Endodermal cell (in vitro differentiated cells): ENCODE measurements around the gene LSM4. TPM values are rescaled to one million over a fixed set of nuclear protein-coding genes. Genes with fewer than 3 reads are reported as not detected.

Source experiments
- DNase-seq: peaks from one replicate; pipeline ENCODE4 v3.0.0-alpha.2; 2017
- H3K27ac ChIP-seq: 2 replicates; pipeline ENCODE4 v1.5.1; 2013; ENCODE audit warnings: mild to moderate bottlenecking, low read depth, low read length, moderate library complexity
- H3K27me3 ChIP-seq: 2 replicates; pipeline ENCODE4 v1.6.1; 2013; ENCODE audit warnings: mild to moderate bottlenecking, low read length, moderate library complexity; ENCODE audit not compliant: insufficient read depth, control insufficient read depth, poor library complexity, severe bottlenecking
- H3K36me3 ChIP-seq: 2 replicates; pipeline ENCODE4 v1.7.0; 2013; ENCODE audit warnings: mild to moderate bottlenecking, low read length, moderate library complexity; ENCODE audit not compliant: control insufficient read depth, insufficient read depth
- H3K4me1 ChIP-seq: one replicate; pipeline ENCODE4 v1.7.0; 2013; ENCODE audit warnings: low read length; ENCODE audit not compliant: control insufficient read depth, insufficient read depth
- H3K4me3 ChIP-seq: 2 replicates; pipeline ENCODE4 v1.5.1; 2013; ENCODE audit warnings: mild to moderate bottlenecking, low read length, moderate library complexity
- H3K9ac ChIP-seq: 2 replicates; pipeline ENCODE4 v1.6.1; 2013; ENCODE audit warnings: mild to moderate bottlenecking, low read length, moderate library complexity; ENCODE audit not compliant: poor library complexity, severe bottlenecking; ENCODE audit errors: extremely low read depth
- H3K9me3 ChIP-seq: 2 replicates; pipeline ENCODE4 v1.6.1; 2013; ENCODE audit warnings: mild to moderate bottlenecking, low read length, moderate library complexity; ENCODE audit not compliant: control insufficient read depth
- H3K27ac Mint-ChIP-seq: 2 replicates; pipeline ENCODE4 v1.8.0; 2020; ENCODE audit warnings: mixed read lengths
- H3K27me3 Mint-ChIP-seq: 2 replicates; pipeline ENCODE4 v1.8.0; 2021; ENCODE audit warnings: mild to moderate bottlenecking, mixed read lengths; ENCODE audit not compliant: insufficient read depth
- H3K36me3 Mint-ChIP-seq: 2 replicates; pipeline ENCODE4 v1.8.0; 2020; ENCODE audit warnings: low read depth, mixed read lengths
- H3K4me1 Mint-ChIP-seq: 2 replicates; pipeline ENCODE4 v1.8.0; 2020; ENCODE audit warnings: mixed read lengths
- H3K4me3 Mint-ChIP-seq: 2 replicates; pipeline ENCODE4 v1.8.0; 2020; ENCODE audit warnings: mild to moderate bottlenecking, moderate library complexity, mixed read lengths
- H3K9me3 Mint-ChIP-seq: 2 replicates; pipeline ENCODE4 v1.8.0; 2020; ENCODE audit warnings: mild to moderate bottlenecking, mixed read lengths
- CTCF ChIP-seq: fragments of 200-600 bp; sonication (generic); conservative IDR thresholded peaks from 2 replicates; pipeline ENCODE4 v1.5.0; 2021; ENCODE audit warnings: antibody characterized with exemption, mild to moderate bottlenecking
- WGBS, 2 experiments: methylation state at CpG; one replicate each; pipeline versions ENCODE4 v1.1.5 to v1.1.7; 2013; ENCODE audit warnings: missing lambda C conversion rate in 2 of 2, mixed read lengths in 1 of 2; ENCODE audit not compliant: insufficient coverage in 1 of 2, insufficient read length in 1 of 2; 5-methylcytosine and 5-hydroxymethylcytosine counted together
- total RNA-seq, 2 donors: library from RNA; stranded (reverse); fragmentation: NEBNext Ultra II Directional in 1 of 2; extraction: Animal tissue kit (Norgen Biotek cat#: 25700) in 1 of 2; gene quantifications; 2 replicates in 1 of 2; 3 replicates in 1 of 2; pipeline ENCODE4 v1.2.1, GENCODE V29; 2021

The LSM4 gene
- total RNA-seq, 2 donors from 2014 or later: 252 to 276 TPM

- Mint-ChIP-seq H3K36me3 (no peaks in the 10 kb centered on the region), H3K27ac (no peak overlapping the region), H3K27me3 (no peaks in the 10 kb centered on the region), H3K4me1 (peaks cover 18% of the 10 kb centered on the region), H3K4me3 (peak overlapping the region; percentile 77), H3K9me3 (peaks cover 2% of the 10 kb centered on the region)
- Histone ChIP-seq H3K9me3 (no peaks in the 10 kb centered on the region), H3K4me1 (peaks cover 4% of the 10 kb centered on the region), H3K27ac (no peak overlapping the region), H3K4me3 (no peak overlapping the region), H3K36me3 (no peaks in the 10 kb centered on the region), H3K27me3 (no peaks in the 10 kb centered on the region), H3K9ac (no peak overlapping the region)
- TF ChIP-seq CTCF: no peak
- WGBS, 2 experiments: 83 to 84% methylated on average over 6 to 14 of the region's 14 CpGs
- peak; percentile 54 for DNase-seq
Measured at GRCh38 chr19:18290302-18291018, 32.4 kb downstream of the LSM4 start.

GRCh38 chr19:18289471-18290301, 33.2 kb downstream of the LSM4 start:
- Histone ChIP-seq H3K27ac (no peak overlapping the region), H3K4me1 (peaks cover 4% of the 10 kb centered on the region), H3K27me3 (no peaks in the 10 kb centered on the region), H3K4me3 (no peak overlapping the region), H3K9ac (no peak overlapping the region), H3K9me3 (no peaks in the 10 kb centered on the region), H3K36me3 (no peaks in the 10 kb centered on the region)
- peak; percentile 35 for DNase-seq
- no peak for TF ChIP-seq CTCF
- Mint-ChIP-seq H3K36me3 (no peaks in the 10 kb centered on the region), H3K9me3 (peaks cover 2% of the 10 kb centered on the region), H3K4me1 (peaks cover 18% of the 10 kb centered on the region), H3K4me3 (no peak overlapping the region), H3K27ac (no peak overlapping the region), H3K27me3 (no peaks in the 10 kb centered on the region)
- 87 to 92% methylated on average over 8 to 12 of the region's 12 CpGs for WGBS, 2 experiments

GRCh38 chr19:18287836-18288772, 34.8 kb downstream of the LSM4 start:
- peak overlapping the region; percentile 86 for H3K27ac Mint-ChIP-seq
- DNase-seq: peak; percentile 92
- 25 to 29% methylated on average over 8 to 25 of the region's 26 CpGs for WGBS, 2 experiments
- peak; percentile 26 for TF ChIP-seq CTCF
- Histone ChIP-seq H3K36me3 (no peaks in the 10 kb centered on the region), H3K9me3 (no peaks in the 10 kb centered on the region), H3K27ac (peak overlapping the region; percentile 78), H3K4me1 (peaks cover 4% of the 10 kb centered on the region), H3K9ac (peak overlapping the region; percentile 25), H3K27me3 (no peaks in the 10 kb centered on the region), H3K4me3 (no peak overlapping the region)
- peak overlapping the region; percentile 45 for H3K4me3 Mint-ChIP-seq
- H3K27me3 Mint-ChIP-seq: no peaks in the 10 kb centered on the region
- peaks cover 11% of the 10 kb centered on the region for H3K4me1 Mint-ChIP-seq
- no peaks in the 10 kb centered on the region for H3K36me3 Mint-ChIP-seq
- peaks cover 2% of the 10 kb centered on the region for H3K9me3 Mint-ChIP-seq
